ENCODE measurements around the gene CDON. TPM values are rescaled to one million over a fixed set of nuclear protein-coding genes. Genes with fewer than 3 reads are reported as not detected.

The CDON gene
- total and polyA plus RNA-seq, 2 of the 13 experiments (the other 11 are each of a cell fraction or from before 2014, with no cell fraction given): 9.6 to 12.8 TPM

DNA sequence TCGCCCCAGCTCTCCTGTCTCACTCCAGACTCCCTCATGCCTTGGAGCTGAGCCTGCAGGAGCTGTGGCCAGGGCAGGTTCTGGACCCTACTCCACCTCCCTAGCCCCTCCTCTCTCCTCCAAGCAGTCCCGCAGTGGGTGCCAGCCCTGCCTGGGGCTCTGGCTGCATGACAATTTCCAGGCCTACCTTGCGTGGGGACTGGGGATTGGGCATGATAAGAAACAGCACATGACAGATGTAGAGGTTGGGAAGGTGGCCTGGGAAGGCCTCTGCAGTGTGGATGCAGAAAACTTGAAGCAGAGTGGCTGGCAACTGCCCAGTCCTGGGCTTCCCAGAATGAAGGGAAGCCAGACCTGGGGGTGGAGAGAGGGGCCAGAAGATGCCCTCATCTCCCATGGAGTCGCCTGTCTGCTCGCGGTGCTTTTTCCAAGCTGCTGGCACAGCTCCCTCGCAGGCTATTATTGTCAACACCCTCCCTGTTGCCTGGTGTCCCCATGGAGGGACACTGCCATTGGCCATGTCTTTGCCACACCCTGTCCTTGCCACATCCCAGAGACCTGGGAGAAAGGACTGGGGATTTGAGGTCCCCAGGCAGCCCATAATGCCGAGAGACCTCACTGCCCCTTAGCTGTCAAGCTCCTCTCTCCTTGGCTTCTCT is 48.9 kb upstream of the CDON start:
- in situ Hi-C loops (cut with HindIII; ENCODE audit: extremely low pct_ligation_motif_present, low pct_unique_long_range_greater_than_20kb) (no loop called here), intact Hi-C loops (cut with micrococcal nuclease; ENCODE audit: unreplicated experiment) (loop anchor here (2.0 kb wide), 2 partner anchors 29 to 49 kb away; partner anchors contain the start of gene CDON)
- H3K4me3 ChIP-seq (replicated peaks in 1 of 3; ENCODE audit: insufficient read depth in 1 of 3, low read depth in 2 of 3, low read length in 3 of 3): no peak overlapping the region
- no peaks in the 10 kb centered on the region for H3K79me2 ChIP-seq (ENCODE audit: insufficient read depth, low read length)
- no peak for DNase-seq (ENCODE audit: low spot score)
- ATAC-seq: no peak
- no peak overlapping the region for H3K4me2 ChIP-seq (ENCODE audit: low read depth, low read length)
- no peak overlapping the region for H2AFZ ChIP-seq (ENCODE audit: low read length)
- no peak overlapping the region for H3K27ac ChIP-seq (ENCODE audit: extremely low read length, insufficient read depth, low read length)
- FAIRE-seq: no peak
- ChIA-PET CTCF (ENCODE audit: low intra/inter-chr PET ratio, low total read pairs) (no interaction called here), POLR2A (no interaction called here)
- no TSS peak for BruUV-seq (replicated peaks)
- WGBS (ENCODE audit: low lambda C conversion rate): 42% methylated on average over 4 of the region's 8 CpGs
- TF ChIP-seq ZNF788 (CRISPR knock-in tag; IDR thresholded peaks at IDR 0.05; ENCODE audit: borderline replicate concordance): no peak
- H3K4me1 ChIP-seq (ENCODE audit: insufficient read depth, low read length): peaks cover 73% of the 10 kb centered on the region
- H4K20me1 ChIP-seq (ENCODE audit: insufficient read depth, low read length): no peaks in the 10 kb centered on the region
- H3K9ac ChIP-seq (ENCODE audit: insufficient read depth, low read depth, low read length): no peak overlapping the region
- H3K36me3 ChIP-seq (replicated peaks in 1 of 2; ENCODE audit: control insufficient read depth in 1 of 2, insufficient read depth in 2 of 2, low read length in 2 of 2): no peaks in the 10 kb centered on the region
- no peaks in the 10 kb centered on the region for H3K9me3 ChIP-seq (ENCODE audit: low read length)
- H3K27me3 ChIP-seq (ENCODE audit: control insufficient read depth in 1 of 2, insufficient read depth in 2 of 2, low read length in 2 of 2): peaks cover 5 to 24% of the 10 kb centered on the region in 2 experiments; a peak in 3 of 5 replicates

DNA sequence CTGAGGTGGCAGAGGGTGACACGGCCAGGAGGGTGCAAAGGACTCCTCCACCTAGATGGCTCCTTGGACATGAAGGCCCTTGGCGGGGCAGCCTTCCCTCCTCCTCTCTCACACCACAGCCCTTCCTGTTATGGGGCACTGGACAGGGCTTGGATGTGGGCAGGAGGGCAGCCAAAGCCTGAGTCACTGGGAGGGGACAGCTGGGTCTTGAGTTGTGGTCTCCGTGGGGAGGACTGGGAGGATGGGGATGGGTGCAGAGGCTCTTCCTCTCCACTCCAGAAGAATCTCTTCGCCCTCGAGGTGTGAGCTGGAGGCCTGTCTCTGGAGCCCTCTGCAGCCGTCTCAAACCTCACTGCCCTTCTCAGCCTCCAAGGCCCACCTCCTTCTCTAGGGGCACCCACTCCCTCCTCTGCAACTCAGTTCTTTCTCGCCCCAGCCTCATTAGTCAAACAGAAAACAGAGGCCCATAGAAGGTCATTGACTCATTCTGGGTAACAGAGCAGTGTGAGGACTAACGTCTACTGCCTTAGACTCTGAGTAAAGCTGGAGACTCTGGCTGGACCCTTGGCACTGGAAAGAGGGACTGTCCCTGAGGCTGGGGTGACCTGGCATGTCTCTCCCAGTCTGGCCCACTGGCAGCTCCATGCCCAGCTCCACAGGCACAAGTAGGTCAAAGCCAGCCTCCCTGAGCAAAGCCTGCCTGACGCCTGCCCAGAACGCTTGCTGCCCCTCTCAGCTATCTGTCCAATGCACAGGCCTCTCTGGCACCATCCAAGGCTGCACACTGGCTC is 47.5 kb upstream of the CDON start:
- Histone ChIP-seq H3K79me2 (ENCODE audit: insufficient read depth, low read length) (no peaks in the 10 kb centered on the region), H3K27me3 (ENCODE audit: control insufficient read depth in 1 of 2, insufficient read depth in 2 of 2, low read length in 2 of 2) (peaks cover 5 to 28% of the 10 kb centered on the region in 2 experiments; a peak in 3 of 5 replicates), H3K4me1 (ENCODE audit: insufficient read depth, low read length) (peaks cover 73% of the 10 kb centered on the region), H2AFZ (ENCODE audit: low read length) (no peak overlapping the region), H3K9ac (ENCODE audit: insufficient read depth, low read depth, low read length) (no peak overlapping the region), H3K36me3 (replicated peaks in 1 of 2; ENCODE audit: control insufficient read depth in 1 of 2, insufficient read depth in 2 of 2, low read length in 2 of 2) (no peaks in the 10 kb centered on the region), H3K27ac (ENCODE audit: extremely low read length, insufficient read depth, low read length) (no peak overlapping the region), H3K9me3 (ENCODE audit: low read length) (no peaks in the 10 kb centered on the region), H4K20me1 (ENCODE audit: insufficient read depth, low read length) (no peaks in the 10 kb centered on the region), H3K4me3 (replicated peaks in 1 of 3; ENCODE audit: insufficient read depth in 1 of 3, low read depth in 2 of 3, low read length in 3 of 3) (no peak overlapping the region), H3K4me2 (ENCODE audit: low read depth, low read length) (peak overlapping the region; percentile 42)
- no peak for FAIRE-seq
- ATAC-seq: peak; percentile 8; the same call in 2 of the 3 replicates
- BruUV-seq (replicated peaks): no TSS peak
- in situ Hi-C loops (cut with HindIII; ENCODE audit: extremely low pct_ligation_motif_present, low pct_unique_long_range_greater_than_20kb): no loop called here
- POLR2A ChIA-PET: no interaction called here
- 13% methylated on average over 4 of the region's 10 CpGs for WGBS (ENCODE audit: low lambda C conversion rate)
- intact Hi-C loops (cut with micrococcal nuclease; ENCODE audit: unreplicated experiment): no loop called here
- CTCF ChIA-PET (ENCODE audit: low intra/inter-chr PET ratio, low total read pairs): no interaction called here
- no peak for DNase-seq (ENCODE audit: low spot score)
- TF ChIP-seq, protein P1, sequence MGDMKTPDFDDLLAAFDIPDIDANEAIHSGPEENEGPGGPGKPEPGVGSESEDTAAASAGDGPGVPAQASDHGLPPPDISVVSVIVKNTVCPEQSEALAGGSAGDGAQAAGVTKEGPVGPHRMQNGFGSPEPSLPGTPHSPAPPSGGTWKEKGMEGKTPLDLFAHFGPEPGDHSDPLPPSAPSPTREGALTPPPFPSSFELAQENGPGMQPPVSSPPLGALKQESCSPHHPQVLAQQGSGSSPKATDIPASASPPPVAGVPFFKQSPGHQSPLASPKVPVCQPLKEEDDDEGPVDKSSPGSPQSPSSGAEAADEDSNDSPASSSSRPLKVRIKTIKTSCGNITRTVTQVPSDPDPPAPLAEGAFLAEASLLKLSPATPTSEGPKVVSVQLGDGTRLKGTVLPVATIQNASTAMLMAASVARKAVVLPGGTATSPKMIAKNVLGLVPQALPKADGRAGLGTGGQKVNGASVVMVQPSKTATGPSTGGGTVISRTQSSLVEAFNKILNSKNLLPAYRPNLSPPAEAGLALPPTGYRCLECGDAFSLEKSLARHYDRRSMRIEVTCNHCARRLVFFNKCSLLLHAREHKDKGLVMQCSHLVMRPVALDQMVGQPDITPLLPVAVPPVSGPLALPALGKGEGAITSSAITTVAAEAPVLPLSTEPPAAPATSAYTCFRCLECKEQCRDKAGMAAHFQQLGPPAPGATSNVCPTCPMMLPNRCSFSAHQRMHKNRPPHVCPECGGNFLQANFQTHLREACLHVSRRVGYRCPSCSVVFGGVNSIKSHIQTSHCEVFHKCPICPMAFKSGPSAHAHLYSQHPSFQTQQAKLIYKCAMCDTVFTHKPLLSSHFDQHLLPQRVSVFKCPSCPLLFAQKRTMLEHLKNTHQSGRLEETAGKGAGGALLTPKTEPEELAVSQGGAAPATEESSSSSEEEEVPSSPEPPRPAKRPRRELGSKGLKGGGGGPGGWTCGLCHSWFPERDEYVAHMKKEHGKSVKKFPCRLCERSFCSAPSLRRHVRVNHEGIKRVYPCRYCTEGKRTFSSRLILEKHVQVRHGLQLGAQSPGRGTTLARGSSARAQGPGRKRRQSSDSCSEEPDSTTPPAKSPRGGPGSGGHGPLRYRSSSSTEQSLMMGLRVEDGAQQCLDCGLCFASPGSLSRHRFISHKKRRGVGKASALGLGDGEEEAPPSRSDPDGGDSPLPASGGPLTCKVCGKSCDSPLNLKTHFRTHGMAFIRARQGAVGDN (CRISPR knock-in tag; IDR thresholded peaks at IDR 0.05): peak; percentile 22; the same call in 1 of the 2 replicates
- no peak for TF ChIP-seq ATRX (CRISPR knock-in tag; IDR thresholded peaks at IDR 0.05; ENCODE audit: borderline replicate concordance)
- TF ChIP-seq SALL1 (CRISPR knock-in tag; IDR thresholded peaks at IDR 0.05): 0 out of 2 replicates have a peak, but pooled peaks have one; percentile 16
- TF ChIP-seq ZNF263 (CRISPR knock-in tag; IDR thresholded peaks at IDR 0.05): peak; percentile 74

Data from HepG2 (cell line).